ENCODE data around the gene NES.

The NES gene

GRCh38 chr1:156703741-156704140 lies 26.5 kb upstream of the NES start (continued):
- TF ChIP-seq GLIS1 (tag by site-specific recombination; IDR thresholded peaks at IDR 0.05): peak; percentile 81
- TF ChIP-seq KLF1 (tag by site-specific recombination; IDR thresholded peaks at IDR 0.05): no peak
- no peak for TF ChIP-seq KLF17 (tag by site-specific recombination; IDR thresholded peaks at IDR 0.05)
- no peak for TF ChIP-seq ZNF555 (tag by site-specific recombination; conservative IDR thresholded peaks at IDR 0.05)
- TF ChIP-seq ZNF677 (tag by site-specific recombination; IDR thresholded peaks at IDR 0.05): no peak
- peak; percentile 14; the same call in 1 of the 2 replicates for TF ChIP-seq OSR2 (tag by site-specific recombination; IDR thresholded peaks at IDR 0.05)
- TF ChIP-seq BCL11B (tag by site-specific recombination; IDR thresholded peaks at IDR 0.05; ENCODE audit: low read depth): no peak
- no peak for TF ChIP-seq ZNF157 (tag by site-specific recombination; IDR thresholded peaks at IDR 0.05)
- no peak for TF ChIP-seq AEBP2 (tag by site-specific recombination; IDR thresholded peaks at IDR 0.05; ENCODE audit: borderline replicate concordance)
- TF ChIP-seq SP7 (tag by site-specific recombination; IDR thresholded peaks at IDR 0.05): no peak
- no peak for TF ChIP-seq ZNF513 (tag by site-specific recombination; IDR thresholded peaks at IDR 0.05)
- TF ChIP-seq ZSCAN4 (tag by site-specific recombination; IDR thresholded peaks at IDR 0.05): no peak
- TF ChIP-seq ZSCAN23 (tag by site-specific recombination; IDR thresholded peaks at IDR 0.05): no peak
- no peak for TF ChIP-seq MYNN (tag by site-specific recombination; IDR thresholded peaks at IDR 0.05; ENCODE audit: borderline replicate concordance)
- TF ChIP-seq BCL6B (tag by site-specific recombination; IDR thresholded peaks at IDR 0.05): no peak
- no peak for TF ChIP-seq ZNF621 (tag by site-specific recombination; IDR thresholded peaks at IDR 0.05)
- no peak for TF ChIP-seq ZNF660 (tag by site-specific recombination; IDR thresholded peaks at IDR 0.05)
- no peak for TF ChIP-seq ZNF19 (tag by site-specific recombination; IDR thresholded peaks at IDR 0.05; ENCODE audit: low read depth)
- TF ChIP-seq SETDB1 (IDR thresholded peaks at IDR 0.05; ENCODE audit: insufficient read length, low read length): no peak
- no peak for TF ChIP-seq ZFP37 (tag by site-specific recombination; IDR thresholded peaks at IDR 0.05)
- no peak for TF ChIP-seq ZNF354C (tag by site-specific recombination; IDR thresholded peaks at IDR 0.05; ENCODE audit: borderline replicate concordance, low read depth)
- TF ChIP-seq HOXA7 (CRISPR knock-in tag; IDR thresholded peaks at IDR 0.05; ENCODE audit: borderline replicate concordance): no peak
- TF ChIP-seq SP2 (tag by site-specific recombination; IDR thresholded peaks at IDR 0.05): no peak
- no peak for TF ChIP-seq ZNF18 (tag by site-specific recombination; IDR thresholded peaks at IDR 0.05)
- no peak for TF ChIP-seq CTCF (tag by site-specific recombination; IDR thresholded peaks at IDR 0.05)
- TF ChIP-seq ZNF658 (tag by site-specific recombination; IDR thresholded peaks at IDR 0.05): no peak
- no peak for TF ChIP-seq ZNF580 (tag by site-specific recombination; IDR thresholded peaks at IDR 0.05)
- no peak for TF ChIP-seq ZNF704 (tag by site-specific recombination; IDR thresholded peaks at IDR 0.05)
- no peak for TF ChIP-seq ZNF544 (tag by site-specific recombination; IDR thresholded peaks at IDR 0.05)
- 0 out of 2 replicates have a peak, but pooled peaks have one; percentile 39 for TF ChIP-seq ZNF561 (tag by site-specific recombination; IDR thresholded peaks at IDR 0.05; ENCODE audit: borderline replicate concordance)

Data from HEK293 (cell line).